DND-41 (cell line): ENCODE data around the gene OR4D11.

Experiments used
- ATAC-seq: fragments of 200-7000 bp; cut with Tn5 transposase; 3 replicates; pipeline ENCODE4 v1.9.1; 2021; ENCODE audit warnings: low read depth; ENCODE audit not compliant: insufficient read depth
- DNase-seq: peaks from one replicate; pipeline ENCODE4 v3.0.0-alpha.2; 2020
- H2AFZ ChIP-seq: 2 replicates; pipeline ENCODE4 v1.6.0; 2012; ENCODE audit warnings: low read depth, low read length
- H3K27ac ChIP-seq: 2 replicates; pipeline ENCODE4 v1.5.1; 2012; ENCODE audit warnings: low read length, inconsistent platforms
- H3K27me3 ChIP-seq: fragments of 200-600 bp; sonication (generic); 2 replicates; pipeline ENCODE4 v1.6.0; 2012; ENCODE audit warnings: low read length, mild to moderate bottlenecking, inconsistent platforms; ENCODE audit not compliant: insufficient read depth, poor library complexity
- H3K36me3 ChIP-seq: 2 replicates; pipeline ENCODE4 v1.5.1; 2012; ENCODE audit warnings: low read length, inconsistent platforms; ENCODE audit not compliant: insufficient read depth
- H3K4me1 ChIP-seq: 2 replicates; pipeline ENCODE4 v1.5.1; 2012; ENCODE audit warnings: mild to moderate bottlenecking, low read length; ENCODE audit not compliant: insufficient read depth
- H3K4me2 ChIP-seq: 2 replicates; pipeline ENCODE4 v1.6.0; 2012; ENCODE audit warnings: mild to moderate bottlenecking, moderate library complexity, low read length, inconsistent platforms; ENCODE audit not compliant: insufficient read depth
- H3K4me3 ChIP-seq, 2 experiments: fragments of 200-600 bp in 1 of 2; shearing (Covaris generic) in 1 of 2; 2 replicates each; pipeline ENCODE4 v1.5.1; 2012 to 2016; ENCODE audit warnings: inconsistent platforms in 2 of 2, low read length in 2 of 2, mild to moderate bottlenecking in 2 of 2, low read depth in 1 of 2, moderate library complexity in 1 of 2
- H3K79me2 ChIP-seq: 2 replicates; pipeline ENCODE4 v1.6.0; 2012; ENCODE audit warnings: low read length, inconsistent platforms; ENCODE audit not compliant: insufficient read depth
- H3K9ac ChIP-seq: 2 replicates; pipeline ENCODE4 v1.6.0; 2012; ENCODE audit warnings: low read depth, mild to moderate bottlenecking, inconsistent platforms, low read length, moderate library complexity
- H3K9me3 ChIP-seq: 2 replicates; pipeline ENCODE4 v1.5.1; 2012; ENCODE audit warnings: low read length, moderate library complexity, mild to moderate bottlenecking, inconsistent platforms; ENCODE audit not compliant: insufficient read depth, severe bottlenecking
- H4K20me1 ChIP-seq: 2 replicates; pipeline ENCODE4 v1.6.0; 2012; ENCODE audit warnings: low read length; ENCODE audit not compliant: insufficient read depth
- CTCF ChIP-seq: IDR thresholded peaks from 2 replicates; pipeline ENCODE4 v1.5.1; 2012; ENCODE audit warnings: borderline replicate concordance, low read length, moderate library complexity, mild to moderate bottlenecking; ENCODE audit not compliant: poor library complexity, severe bottlenecking; ENCODE audit errors: extremely low read depth
- EZH2 ChIP-seq: IDR thresholded peaks from 3 replicates; pipeline ENCODE4 v1.6.1; 2012; ENCODE audit warnings: borderline replicate concordance, low read depth, mild to moderate bottlenecking, moderate library complexity, low read length, inconsistent platforms; ENCODE audit not compliant: severe bottlenecking

The OR4D11 gene

DNA sequence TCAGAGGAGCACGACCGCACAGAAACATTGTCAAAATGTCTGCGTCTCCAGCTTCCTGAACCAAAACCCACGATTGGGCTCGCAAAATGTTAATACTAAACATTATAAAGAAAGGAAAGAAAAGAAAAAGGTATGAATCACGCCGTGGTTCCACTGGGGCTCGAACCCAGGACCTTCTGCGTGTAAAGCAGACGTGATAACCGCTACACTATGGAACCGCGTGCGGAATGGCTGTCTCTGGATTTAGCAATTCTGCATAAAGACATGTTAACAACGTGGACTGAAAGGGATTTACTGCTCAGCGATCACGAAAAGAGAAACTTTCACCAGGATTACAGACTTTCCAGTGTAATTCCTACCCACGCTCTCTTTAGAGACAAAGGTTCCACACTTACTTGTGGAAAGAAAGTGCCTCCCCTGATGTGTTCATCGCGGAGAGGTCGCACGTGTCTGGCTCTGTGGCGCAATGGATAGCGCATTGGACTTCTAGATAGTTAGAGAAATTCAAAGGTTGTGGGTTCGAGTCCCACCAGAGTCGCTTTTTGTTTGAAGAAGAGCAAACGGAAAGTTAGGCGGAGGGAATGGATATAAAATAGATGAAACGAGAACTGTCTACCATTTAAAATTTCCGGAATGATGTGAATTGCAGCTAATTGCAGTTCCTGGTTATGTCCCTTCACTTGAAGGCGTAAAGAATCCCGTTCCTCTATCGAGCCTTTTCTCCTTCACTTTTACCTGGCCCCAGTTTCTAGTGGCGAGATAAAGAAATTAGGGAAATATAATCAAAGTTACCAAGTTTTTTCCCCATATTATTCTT lies 47.7 kb downstream of the OR4D11 start:
- Histone ChIP-seq H3K79me2 (no peaks in the 10 kb centered on the region), H3K27me3 (no peaks in the 10 kb centered on the region), H3K4me3 (peak overlapping the region; percentile 66 to 85), H3K36me3 (no peaks in the 10 kb centered on the region), H3K27ac (peak overlapping the region; percentile 96), H3K9ac (peak overlapping the region; percentile 74), H2AFZ (peak overlapping the region; percentile 90), H3K4me2 (peak overlapping the region; percentile 78), H3K4me1 (peaks cover 47% of the 10 kb centered on the region), H3K9me3 (no peaks in the 10 kb centered on the region), H4K20me1 (no peaks in the 10 kb centered on the region)
- TF ChIP-seq CTCF (no peak), EZH2 (no peak)
- DNase-seq (peak; percentile 87), ATAC-seq (peak; percentile 50)

DNA sequence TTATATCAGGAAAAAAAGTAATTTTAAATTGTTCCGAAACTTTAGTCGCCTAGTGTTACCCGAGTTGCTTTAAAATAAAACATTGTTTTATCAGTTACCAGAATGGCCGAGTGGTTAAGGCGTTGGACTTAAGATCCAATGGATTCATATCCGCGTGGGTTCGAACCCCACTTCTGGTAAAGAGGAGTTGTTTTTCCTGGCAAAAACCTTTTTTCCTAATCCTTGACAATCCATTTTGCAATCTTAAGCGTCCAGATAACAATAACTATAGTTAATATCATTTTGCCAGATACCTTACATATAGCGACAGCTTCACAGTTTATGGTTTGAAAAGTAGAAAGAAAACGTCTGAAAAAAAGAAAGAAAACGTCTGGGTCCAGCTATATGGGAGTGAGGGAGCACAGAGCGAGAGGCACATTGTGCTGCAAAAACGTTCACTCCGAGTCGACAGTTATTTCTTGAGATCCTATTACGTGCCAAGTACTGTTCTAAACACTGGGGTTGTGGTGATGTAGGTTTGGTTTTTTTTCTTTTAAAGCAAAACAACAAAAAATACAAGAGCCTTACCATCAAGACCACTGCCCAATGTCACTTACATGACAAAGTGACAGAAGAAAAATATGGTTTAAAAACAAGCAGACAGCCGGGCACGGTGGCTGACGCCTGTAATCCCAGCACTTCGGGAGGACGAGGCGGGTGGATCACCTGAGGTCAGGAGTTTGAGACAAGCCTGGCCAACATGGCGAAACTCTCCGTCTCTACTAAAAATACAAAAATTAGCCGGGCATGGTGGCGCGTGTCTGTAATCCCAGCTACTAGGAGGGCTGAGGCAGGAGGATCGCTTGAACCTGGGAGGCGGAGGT lies 48.5 kb downstream of the OR4D11 start:
- Histone ChIP-seq H3K9ac (peak overlapping the region; percentile 74), H3K4me3 (peak overlapping the region; percentile 66 to 85; a peak in 3 of 4 replicates), H3K4me1 (peaks cover 50% of the 10 kb centered on the region), H3K36me3 (no peaks in the 10 kb centered on the region), H2AFZ (peak overlapping the region; percentile 90; the same call in 1 of the 2 replicates), H3K27ac (peak overlapping the region; percentile 96), H3K9me3 (no peaks in the 10 kb centered on the region), H3K79me2 (no peaks in the 10 kb centered on the region), H3K27me3 (no peaks in the 10 kb centered on the region), H4K20me1 (no peaks in the 10 kb centered on the region), H3K4me2 (peak overlapping the region; percentile 78)
- DNase-seq (peak; percentile 36), ATAC-seq (no peak)
- TF ChIP-seq CTCF (no peak), EZH2 (no peak)

GRCh38 chr11:59552844-59553243 lies 49.5 kb downstream of the OR4D11 start:
- Histone ChIP-seq H3K9ac (no peak overlapping the region), H3K36me3 (no peaks in the 10 kb centered on the region), H3K9me3 (no peaks in the 10 kb centered on the region), H4K20me1 (no peaks in the 10 kb centered on the region), H3K27me3 (no peaks in the 10 kb centered on the region), H3K79me2 (no peaks in the 10 kb centered on the region), H3K4me2 (no peak overlapping the region), H3K4me1 (peaks cover 47% of the 10 kb centered on the region), H3K27ac (no peak overlapping the region), H3K4me3 (no peak overlapping the region), H2AFZ (no peak overlapping the region)
- DNase-seq (no peak), ATAC-seq (no peak)
- no peak for TF ChIP-seq EZH2
- TF ChIP-seq CTCF: no peak
